Measurements from ENCODE around the gene PSRC1.
"Not testable (repeated sequence)": the region's sequence is repeated elsewhere in the genome, so short reads cannot be mapped to it uniquely, and the experiment has no call there.

The PSRC1 gene

DNA sequence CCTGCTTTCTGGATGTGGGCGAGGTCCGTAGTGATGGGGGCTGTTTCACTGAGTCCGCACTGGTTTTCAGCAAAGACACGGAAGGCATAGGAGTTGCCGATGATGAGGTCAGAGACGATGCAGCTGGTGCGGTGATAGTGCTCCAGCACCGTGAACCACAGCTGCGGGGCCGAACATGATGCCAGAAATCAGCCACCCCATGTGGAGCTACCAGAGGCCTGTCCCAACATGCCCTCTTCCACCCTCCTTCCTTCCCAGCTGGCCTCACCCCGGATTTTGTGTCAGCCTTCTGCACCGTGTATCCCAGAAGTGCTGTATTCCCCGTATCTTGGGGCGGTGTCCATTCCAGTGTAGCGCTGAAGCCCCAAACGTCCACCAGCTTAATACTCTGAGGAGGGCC, 13.8 kb upstream of the PSRC1 start:
- in situ Hi-C loops (cut with HindIII; ENCODE audit: low sequenced_read_pairs): no loop called here

DNA sequence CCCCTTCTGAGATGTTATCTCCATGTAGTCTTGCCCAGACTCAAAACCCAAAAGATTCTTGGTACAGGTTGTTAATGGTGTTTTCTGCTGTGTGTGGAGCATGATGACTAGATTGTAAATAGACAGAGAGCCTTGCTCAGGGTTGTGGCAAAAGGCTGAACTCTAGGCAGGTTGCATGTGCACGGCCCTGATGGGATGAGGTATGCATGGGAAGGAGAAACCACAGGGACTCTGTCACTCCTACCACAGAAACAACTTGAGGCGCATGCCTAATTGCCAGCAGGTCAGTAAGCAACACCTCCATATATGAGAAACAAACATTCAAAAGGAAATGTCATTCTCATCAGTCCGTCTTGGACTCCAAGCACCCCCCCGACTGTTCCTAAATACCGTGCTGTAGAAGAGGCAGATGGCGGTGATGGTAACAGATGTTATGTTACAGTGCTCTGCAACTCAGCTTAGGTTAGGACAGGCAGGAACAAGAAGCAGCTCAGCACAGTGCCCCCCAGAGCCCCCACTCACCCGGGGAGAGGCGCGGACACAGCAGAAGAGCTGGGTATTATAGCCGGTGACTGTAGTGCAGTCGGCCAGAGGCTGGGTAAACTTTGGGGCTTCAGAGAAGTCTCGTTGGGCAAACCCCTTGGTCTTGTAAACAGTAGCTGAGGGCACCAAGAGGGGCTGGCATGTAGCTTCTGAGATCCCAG, 12.9 kb upstream of the PSRC1 start:
- in situ Hi-C loops (cut with HindIII; ENCODE audit: low sequenced_read_pairs): no loop called here

GRCh38 chr1:109294481-109294880, 11.5 kb upstream of the PSRC1 start:
- in situ Hi-C loops (cut with HindIII; ENCODE audit: low sequenced_read_pairs): loop anchor here (5.0 kb wide), 1 partner anchor 63 kb away; no protein-coding TSS in a partner anchor

- in situ Hi-C loops (cut with HindIII; ENCODE audit: low sequenced_read_pairs): loop anchor here (5.0 kb wide), 1 partner anchor 64 kb away; no protein-coding TSS in a partner anchor
Measured at GRCh38 chr1:109293026-109293425, 10.1 kb upstream of the PSRC1 start.

DNA sequence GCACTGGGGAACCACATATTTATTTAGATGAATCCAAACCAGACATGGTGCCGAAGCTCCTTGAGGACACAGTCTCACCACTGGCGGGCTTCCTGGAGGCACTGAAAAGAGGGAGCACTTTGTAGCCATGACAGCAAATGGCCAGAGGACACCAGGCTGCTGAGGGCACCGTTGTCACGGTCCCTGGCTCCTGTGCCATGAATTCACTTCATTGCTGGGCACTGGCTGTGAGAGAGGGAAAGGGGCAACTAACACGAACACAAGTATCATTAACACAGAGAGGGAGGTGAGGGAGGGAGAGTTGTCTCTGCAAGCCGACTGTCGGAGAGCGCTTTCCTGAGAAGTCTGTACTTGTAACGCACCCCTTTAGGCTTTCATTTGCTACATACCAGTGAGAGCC, 9.4 kb upstream of the PSRC1 start:
- in situ Hi-C loops (cut with HindIII; ENCODE audit: low sequenced_read_pairs): loop anchor here (5.0 kb wide), 1 partner anchor 65 kb away; no protein-coding TSS in a partner anchor

GRCh38 chr1:109290998-109291397, 8.1 kb upstream of the PSRC1 start:
- in situ Hi-C loops (cut with HindIII; ENCODE audit: low sequenced_read_pairs): loop anchor here (5.0 kb wide), 1 partner anchor 66 kb away; no protein-coding TSS in a partner anchor

DNA sequence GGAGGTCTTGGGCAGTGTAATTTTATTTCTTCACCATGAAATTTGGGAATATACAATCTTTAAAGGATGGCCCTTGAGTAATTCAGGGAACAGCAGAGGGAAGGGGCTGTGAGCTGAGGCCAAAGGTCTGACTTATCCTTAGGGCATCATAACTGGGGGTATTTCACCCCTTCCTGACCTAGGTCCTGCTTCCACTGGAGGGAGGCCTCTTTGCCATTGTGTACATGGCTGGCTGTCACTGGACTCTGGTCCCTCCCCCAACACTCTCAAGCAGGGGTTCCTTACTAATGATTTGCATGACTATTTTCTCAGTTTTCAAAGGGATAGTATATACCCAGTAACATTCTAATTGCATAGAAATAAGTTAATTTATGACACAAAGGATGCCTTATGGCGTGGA, 7.2 kb upstream of the PSRC1 start:
- in situ Hi-C loops (cut with HindIII; ENCODE audit: low sequenced_read_pairs): loop anchor here (5.0 kb wide), 1 partner anchor 67 kb away; no protein-coding TSS in a partner anchor

DNA sequence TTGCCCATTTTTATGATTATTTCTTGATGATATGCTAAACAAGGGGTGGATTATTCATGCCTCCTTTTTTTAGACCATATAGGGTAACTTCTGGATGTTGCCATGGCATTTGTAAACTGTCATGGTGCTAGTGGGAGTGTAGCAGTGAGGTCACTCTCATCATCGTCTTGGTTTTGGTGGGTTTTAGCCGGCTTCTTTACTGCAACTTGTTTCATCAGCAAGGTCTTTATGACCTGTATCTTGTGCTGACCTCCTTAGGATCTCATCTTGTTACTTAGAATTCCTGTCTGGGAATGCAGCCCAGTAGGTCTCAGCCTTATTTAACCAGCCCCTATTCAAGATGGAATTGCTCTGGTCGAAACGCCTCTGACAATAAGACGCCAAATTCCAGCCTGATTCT, 3.8 kb upstream of the PSRC1 start:
- in situ Hi-C loops (cut with HindIII; ENCODE audit: low sequenced_read_pairs): not testable (repeated sequence)

DNA sequence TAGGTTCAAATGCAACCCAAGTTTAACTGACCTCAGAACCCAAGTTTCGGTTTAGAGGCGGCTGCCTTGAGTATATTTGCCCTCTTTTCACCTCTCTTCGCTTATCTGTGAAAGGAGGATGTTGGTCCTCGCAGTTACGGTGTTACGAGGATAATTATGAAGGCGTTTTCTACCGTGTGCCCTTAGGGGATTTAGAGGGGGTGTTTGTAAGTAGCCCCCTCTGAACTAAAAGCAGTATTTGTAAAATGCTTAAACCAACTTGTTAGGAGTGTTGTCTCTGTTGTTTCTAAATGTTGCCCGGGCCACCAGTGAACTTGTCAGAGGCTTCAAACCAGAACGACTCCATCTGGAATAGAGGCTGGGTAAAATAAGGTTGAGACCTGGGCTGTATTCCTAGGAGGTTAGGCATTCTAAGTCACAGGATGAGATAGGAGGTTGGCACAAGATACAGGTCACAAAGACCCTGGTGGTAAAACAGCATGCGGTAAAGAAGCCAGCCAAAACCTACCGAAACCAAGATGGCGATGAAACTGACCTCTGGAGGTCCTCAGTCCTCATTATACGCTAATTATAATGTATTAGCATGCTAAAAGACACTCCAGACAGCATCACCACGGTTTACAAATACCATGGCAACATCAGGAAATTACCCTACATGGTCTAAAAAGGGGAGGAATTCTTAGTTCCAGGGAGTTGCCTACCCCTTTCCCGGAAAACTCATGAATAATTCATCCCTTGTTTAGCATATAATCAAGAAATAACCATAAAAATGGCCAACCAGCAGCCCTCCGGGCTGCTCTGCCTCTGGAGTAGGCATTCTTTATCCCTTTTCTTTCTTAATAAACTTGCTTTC, 1.0 kb upstream of the PSRC1 start:
- in situ Hi-C loops (cut with HindIII; ENCODE audit: low sequenced_read_pairs): no loop called here

GRCh38 chr1:109282497-109282951, 421 bp downstream of the PSRC1 start:
- in situ Hi-C loops (cut with HindIII; ENCODE audit: low sequenced_read_pairs): no loop called here

GRCh38 chr1:109281680-109282496, 1.1 kb downstream of the PSRC1 start:
- in situ Hi-C loops (cut with HindIII; ENCODE audit: low sequenced_read_pairs): no loop called here

DNA sequence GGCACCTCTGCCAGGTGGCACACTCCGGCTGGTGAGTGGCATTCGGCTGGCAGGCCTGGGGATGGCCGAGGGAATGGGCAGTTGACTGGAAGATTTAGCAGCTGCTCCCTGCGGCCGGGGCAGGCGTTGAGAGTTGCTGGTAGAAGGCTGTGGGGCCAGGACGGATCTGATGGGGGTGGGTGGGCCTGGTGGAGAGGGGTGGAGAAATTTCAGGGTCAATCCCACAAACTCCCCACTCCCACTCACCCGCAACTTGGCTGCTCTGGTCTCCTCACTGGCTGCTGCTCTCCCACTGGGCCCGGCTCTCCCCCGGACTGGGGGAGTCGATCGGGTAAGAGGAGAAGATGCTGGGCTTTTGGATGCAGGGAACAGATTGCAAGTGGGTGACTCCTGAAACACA, 2.1 kb downstream of the PSRC1 start:
- in situ Hi-C loops (cut with HindIII; ENCODE audit: low sequenced_read_pairs): no loop called here

DNA sequence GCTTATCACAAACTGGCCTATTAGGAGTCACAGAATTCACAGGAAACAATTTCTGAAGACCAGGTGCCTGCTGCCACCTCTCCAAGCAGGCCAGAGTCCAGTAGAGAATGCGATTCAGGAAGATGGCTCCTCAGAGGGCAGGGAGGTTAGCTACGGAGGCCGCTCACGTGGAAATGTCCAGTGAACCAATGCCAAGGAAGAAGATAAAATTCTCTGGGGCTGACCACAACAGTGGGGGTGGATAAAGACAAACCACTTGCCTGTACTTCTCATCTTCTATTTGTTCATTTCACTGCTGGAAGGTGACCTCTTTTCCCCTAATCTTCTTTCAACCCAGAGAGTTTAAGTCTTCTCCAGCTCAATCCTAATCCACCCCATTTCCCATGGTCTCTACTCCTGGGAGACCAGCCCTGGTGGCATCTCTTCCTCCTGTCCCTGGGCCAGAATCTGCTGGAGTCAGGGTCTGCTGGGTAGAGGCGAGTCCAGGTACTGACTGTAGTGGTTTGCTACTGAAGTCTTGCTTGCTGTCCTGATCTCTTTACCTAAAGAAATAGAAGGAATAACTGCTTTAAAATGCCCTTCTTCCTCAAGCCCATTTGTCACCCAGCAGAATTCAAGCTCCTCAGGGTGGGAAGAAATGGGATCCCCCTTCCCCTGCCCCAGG, 3.2 kb downstream of the PSRC1 start:
- in situ Hi-C loops (cut with HindIII; ENCODE audit: low sequenced_read_pairs): loop anchor here (10.0 kb wide), 1 partner anchor 215 kb away; the partner anchor contains the start of gene CYB561D1

DNA sequence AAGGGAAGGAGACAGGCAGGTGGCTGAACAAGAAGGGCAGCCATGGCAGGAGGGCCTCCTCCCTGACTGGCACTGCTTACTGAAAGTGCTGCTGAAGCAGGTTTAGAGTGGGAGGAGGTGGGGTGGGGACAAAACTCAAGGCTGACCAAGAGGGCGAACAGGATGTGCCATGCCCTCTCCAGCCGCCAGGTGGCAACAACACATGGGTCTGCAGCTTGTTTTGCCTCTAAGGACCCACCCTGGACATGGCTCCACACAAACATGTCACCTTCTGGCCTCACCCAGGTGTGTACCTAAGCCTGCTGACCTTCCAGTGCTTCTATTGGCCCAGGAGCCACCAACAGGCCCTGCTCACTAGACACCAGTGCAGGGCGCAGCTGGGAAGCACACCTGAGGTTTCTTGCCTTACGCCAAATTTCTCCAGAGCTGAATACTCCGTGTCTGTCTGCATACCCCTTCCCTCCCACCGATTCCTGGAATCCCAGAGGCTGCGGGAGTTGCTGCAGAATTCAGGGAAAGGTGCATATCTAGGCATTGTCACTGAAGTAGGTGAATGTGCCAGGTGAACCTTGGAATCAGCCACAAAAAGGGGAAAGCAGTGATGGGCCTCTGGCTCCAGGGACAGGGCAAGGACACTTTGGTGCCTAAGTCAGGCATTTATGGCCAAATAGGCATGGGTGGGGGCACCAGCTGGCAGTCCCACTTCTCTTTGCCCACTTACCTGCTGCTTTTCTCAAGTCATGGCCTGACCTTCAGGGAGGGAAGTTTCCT, 5.3 kb downstream of the PSRC1 start:
- in situ Hi-C loops (cut with HindIII; ENCODE audit: low sequenced_read_pairs): loop anchor here (10.0 kb wide), 1 partner anchor 217 kb away; the partner anchor contains the start of gene CYB561D1

DNA sequence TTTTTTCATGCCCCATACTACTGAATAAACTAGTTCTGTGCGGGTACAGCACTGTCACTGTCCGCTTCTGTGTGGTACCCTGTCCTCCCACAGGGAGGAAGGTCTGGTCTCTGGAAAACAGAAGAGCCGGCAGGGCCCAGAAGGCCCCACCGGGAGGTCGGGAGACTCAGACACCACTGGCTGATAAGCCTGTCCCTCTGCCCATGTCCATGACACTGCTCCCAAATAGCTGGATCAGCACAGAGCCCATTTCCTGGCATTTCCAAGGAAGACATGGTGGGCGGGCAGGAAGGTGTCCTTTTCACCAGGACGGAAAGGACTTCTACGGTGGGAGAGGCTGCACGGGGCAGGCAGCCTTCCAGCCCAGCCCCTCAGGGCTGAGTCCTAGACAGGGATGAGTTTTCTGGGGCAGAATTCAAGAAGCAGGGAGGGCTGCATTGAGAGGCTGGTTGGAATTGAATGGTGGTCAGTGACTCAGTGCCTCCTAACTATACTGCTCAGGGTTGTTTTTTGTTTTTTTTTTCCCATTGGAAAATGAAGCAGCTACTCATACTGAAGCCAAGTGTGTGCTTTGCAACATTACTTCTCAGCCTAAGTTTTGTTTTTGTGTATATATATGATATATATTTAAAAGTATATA, 7.1 kb downstream of the PSRC1 start:
- in situ Hi-C loops (cut with HindIII; ENCODE audit: low sequenced_read_pairs): loop anchor here (10.0 kb wide), 1 partner anchor 219 kb away; the partner anchor contains the start of gene CYB561D1

- in situ Hi-C loops (cut with HindIII; ENCODE audit: low sequenced_read_pairs): loop anchor here (5.0 to 10.0 kb wide), 2 partner anchors 127 to 220 kb away; partner anchors contain the start of gene CYB561D1
Measured at GRCh38 chr1:109274533-109275476, 8.1 kb downstream of the PSRC1 start.

- in situ Hi-C loops (cut with HindIII; ENCODE audit: low sequenced_read_pairs): loop anchor here (5.0 to 10.0 kb wide), 2 partner anchors 129 to 221 kb away; partner anchors contain the start of gene CYB561D1
Measured at GRCh38 chr1:109273570-109274288, 9.2 kb downstream of the PSRC1 start.

All from endothelial cell of hepatic sinusoid (primary cell).